Measurements from ENCODE around the gene EPHA8.
A peak's percentile ranks its signal among the peaks of the same experiment; 100 is the strongest.

EPHA8 gene

DNA sequence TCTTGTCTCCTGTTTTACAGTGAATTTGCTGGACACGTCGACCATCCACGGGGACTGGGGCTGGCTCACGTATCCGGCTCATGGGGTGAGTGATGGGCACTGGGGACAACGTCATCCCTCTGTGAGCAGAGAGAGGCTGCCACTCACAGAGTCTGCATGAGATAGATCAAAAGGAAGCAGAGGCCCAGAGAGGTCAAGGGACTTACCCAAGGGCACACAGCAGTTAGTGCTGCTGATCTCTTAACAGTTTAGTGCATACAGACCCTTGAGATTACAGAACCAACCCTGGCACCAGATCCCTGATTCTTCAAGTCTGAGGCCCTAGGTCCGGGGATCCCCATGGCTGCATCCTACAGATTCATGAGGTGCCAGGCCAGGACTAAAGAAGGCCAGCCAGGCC lies 6.0 kb downstream of the EPHA8 start:
- no peak for DNase-seq

- no peak for DNase-seq
These were observed 7.0 kb downstream of the EPHA8 start for GRCh38 chr1:22570140-22570909.

GRCh38 chr1:22572818-22573217 lies 9.5 kb downstream of the EPHA8 start:
- no peak for DNase-seq

DNA sequence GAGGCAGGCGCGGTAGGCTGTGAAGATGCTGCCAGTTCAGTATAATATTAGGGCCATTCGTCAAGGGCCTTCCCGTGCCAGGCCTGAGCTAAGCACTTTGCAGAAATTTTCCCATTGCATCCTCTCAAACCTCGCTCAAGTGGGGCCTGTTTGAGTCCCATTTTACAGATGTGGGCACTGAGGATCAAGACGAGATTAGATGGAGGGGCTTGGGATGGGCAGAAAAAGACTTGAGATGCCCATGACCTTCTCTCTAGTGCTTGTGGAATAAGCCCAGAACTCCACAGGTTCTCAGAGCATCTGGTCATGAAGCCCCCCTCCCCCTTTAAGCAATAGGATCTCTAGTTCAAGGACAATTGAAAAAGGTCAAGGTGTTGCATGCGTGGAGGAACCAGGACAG lies 9.9 kb downstream of the EPHA8 start:
- DNase-seq, result no peak

- DNase-seq, result no peak
These were observed 12.4 kb downstream of the EPHA8 start for GRCh38 chr1:22575532-22576149.

DNA sequence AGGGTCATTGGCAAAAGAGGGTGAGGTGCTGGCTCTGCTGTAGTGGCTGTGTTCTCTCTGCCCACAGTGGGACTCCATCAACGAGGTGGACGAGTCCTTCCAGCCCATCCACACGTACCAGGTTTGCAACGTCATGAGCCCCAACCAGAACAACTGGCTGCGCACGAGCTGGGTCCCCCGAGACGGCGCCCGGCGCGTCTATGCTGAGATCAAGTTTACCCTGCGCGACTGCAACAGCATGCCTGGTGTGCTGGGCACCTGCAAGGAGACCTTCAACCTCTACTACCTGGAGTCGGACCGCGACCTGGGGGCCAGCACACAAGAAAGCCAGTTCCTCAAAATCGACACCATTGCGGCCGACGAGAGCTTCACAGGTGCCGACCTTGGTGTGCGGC lies 12.9 kb downstream of the EPHA8 start:
- no peak for DNase-seq

DNA sequence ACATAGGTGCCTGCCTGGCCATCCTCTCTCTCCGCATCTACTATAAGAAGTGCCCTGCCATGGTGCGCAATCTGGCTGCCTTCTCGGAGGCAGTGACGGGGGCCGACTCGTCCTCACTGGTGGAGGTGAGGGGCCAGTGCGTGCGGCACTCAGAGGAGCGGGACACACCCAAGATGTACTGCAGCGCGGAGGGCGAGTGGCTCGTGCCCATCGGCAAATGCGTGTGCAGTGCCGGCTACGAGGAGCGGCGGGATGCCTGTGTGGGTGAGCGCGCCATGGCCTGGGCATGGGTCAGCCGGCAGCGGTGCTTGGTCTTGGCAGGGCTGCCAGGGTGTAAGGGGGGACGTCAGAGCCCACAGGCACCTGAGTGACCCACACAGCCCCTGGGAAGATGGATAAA lies 13.3 kb downstream of the EPHA8 start:
- no peak for DNase-seq

DNA sequence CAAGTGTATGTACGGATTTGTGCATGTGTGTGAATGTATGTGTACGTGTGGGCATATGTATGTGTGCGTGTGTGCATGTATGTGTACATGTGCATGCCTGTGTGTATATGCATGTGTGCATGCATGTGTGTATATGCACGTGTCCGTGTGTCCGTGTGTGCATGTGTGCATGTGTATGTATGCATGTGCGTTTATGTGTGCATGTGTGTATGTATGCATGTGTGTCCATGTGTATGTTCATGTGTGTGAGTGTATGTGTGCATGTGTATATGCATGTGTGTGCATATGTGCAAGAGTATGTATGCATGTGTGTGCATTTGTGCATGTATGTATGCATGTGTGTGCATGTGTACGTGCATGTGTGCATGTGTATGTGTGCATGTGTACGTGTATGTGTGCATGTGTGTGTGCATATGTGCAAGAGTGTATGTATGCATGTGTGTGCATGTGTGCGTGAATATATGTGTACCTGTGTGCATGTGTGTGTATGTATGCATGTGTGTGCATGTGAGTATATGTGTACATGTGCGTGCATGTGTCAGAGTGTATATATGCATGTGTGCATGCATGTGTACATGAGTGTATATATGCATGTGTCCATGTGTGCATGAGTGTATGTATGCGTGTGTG lies 15.6 kb downstream of the EPHA8 start:
- no peak for DNase-seq

DNA sequence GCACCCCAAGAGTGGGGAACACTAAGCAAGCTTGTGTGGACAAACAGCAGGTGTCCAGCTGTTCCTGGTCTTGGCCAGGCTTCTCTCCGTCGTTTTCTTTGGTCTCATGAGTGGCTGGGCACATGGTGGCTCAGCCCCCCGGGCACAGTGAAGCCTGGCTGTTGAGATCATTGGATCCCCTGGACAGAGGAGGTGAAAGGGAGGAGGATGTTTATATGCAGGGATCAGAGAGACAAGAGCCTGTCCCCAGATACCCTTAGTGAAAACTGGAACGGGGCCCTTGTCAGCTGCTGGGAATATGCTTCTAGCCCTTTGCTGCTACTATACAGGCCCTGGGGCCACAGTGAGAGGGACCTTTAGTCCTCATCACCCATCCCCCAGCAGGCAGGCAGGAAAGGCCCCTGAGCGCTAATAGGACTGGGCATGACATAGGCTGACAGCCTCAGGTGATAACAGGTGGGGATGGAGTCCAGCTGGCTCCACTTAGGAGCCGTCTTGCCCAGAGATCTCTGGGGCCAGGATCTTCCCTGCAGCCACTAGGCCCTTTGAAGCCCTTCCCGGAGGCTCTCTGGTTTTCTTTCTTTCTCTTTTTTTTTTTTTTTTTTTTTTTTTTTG lies 16.4 kb downstream of the EPHA8 start:
- DNase-seq, result no peak

- no peak for DNase-seq
These were observed 19.7 kb downstream of the EPHA8 start for GRCh38 chr1:22582661-22583635.

DNA sequence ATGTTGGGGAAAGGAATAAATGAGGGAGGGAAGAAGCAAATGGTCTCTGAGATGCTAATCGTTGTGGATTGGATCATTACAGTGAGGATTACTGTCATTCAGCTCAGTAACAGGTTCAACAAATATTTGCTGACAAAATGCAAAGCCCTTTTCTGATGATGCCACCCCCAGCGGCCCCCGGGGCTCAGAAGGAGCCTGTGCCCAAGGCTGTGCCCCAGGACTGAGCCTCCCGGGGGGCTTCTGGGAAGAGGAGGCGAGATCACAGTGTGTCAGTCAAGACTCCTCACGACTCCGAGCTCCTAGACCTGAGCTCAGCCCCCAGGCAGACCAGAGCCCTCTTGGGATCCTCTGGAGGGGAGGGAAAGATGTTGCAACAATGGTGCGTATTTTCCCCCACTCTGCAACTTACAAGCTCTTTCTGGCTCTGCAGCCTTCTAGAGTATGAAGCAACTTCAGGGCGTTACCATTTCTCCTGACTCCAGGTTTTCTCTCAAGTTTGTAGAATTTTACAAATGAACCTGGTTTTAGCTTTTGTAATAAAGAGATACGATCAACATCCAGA lies 20.8 kb downstream of the EPHA8 start:
- DNase-seq, result no peak

- no peak for DNase-seq
These were observed 21.7 kb downstream of the EPHA8 start for GRCh38 chr1:22584970-22585369.

GRCh38 chr1:22585471-22585870 lies 22.2 kb downstream of the EPHA8 start:
- no peak for DNase-seq

GRCh38 chr1:22586356-22587130 lies 23.3 kb downstream of the EPHA8 start:
- DNase-seq, result no peak

GRCh38 chr1:22587247-22587646 lies 24.0 kb downstream of the EPHA8 start:
- DNase-seq, result no peak

DNA sequence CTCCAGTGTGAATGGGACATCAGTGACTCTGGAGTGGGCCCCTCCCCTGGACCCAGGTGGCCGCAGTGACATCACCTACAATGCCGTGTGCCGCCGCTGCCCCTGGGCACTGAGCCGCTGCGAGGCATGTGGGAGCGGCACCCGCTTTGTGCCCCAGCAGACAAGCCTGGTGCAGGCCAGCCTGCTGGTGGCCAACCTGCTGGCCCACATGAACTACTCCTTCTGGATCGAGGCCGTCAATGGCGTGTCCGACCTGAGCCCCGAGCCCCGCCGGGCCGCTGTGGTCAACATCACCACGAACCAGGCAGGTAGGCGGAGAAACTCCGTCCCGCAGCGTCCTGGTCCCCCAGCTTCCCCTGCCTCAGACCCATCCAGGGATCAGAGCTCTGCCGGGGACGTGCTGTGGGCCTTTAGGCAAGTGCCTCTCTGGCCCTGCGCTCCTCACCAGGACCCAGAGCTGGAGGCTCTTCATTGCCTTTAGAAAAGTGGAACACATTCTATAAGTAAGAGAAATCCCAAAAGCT lies 25.7 kb downstream of the EPHA8 start:
- DNase-seq, result no peak

DNA sequence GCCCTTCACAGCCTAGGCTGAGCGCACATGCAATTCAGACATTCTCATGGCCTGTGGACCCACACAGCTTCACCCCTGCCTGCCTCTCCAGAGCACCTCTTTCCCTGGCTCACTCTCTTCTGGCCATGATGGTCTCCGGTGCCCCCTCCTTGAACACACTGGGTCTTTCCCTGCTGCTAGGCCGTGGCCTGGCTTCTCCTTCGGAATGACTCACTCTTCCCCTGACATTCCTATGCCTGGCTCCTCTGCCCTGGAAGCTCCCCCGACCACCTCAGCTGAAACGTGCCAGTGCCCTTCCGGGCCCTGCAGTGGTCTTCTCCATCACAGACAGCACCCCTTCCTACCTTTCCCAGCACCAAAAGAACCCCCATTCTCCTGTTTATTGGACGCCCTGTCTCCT lies 28.3 kb downstream of the EPHA8 start:
- DNase-seq, result no peak

- no peak for DNase-seq
These were observed 28.8 kb downstream of the EPHA8 start for GRCh38 chr1:22592051-22592450.

DNA sequence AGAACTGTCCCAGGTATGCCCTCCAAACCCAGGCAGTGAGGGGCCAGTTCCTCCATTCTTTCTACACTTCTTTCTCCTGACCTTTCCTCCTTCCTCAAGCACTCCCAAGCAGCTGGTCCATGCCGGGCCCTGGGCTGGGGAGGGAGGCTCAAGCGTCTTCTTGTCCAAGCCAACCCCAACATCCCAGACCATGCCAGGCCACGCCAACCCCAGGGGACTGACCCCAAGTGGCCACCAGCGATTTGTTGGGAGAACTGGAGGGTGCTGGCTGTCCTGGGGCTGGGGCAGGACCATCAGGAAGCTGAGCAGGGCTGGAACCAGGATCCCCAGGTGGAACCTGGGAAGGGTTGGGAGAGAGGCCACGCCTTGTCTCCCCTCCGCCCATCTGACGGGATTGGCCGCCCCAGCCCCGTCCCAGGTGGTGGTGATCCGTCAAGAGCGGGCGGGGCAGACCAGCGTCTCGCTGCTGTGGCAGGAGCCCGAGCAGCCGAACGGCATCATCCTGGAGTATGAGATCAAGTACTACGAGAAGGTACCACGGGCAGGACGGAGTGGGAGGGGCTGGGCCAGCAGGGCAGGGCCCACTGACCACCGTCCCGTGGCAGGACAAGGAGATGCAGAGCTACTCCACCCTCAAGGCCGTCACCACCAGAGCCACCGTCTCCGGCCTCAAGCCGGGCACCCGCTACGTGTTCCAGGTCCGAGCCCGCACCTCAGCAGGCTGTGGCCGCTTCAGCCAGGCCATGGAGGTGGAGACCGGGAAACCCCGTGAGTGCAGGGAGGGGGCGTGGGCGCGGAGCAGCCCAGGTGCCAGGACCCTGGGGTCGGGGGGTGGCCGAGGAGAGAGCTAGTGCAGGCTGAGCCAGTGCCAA lies 29.9 kb downstream of the EPHA8 start:
- DNase-seq, result peak; percentile 41

GRCh38 chr1:22594396-22594795 lies 31.1 kb downstream of the EPHA8 start:
- DNase-seq, result no peak
